Measurements from ENCODE around the gene SNX20.

- TF ChIP-seq CTCF (IDR thresholded peaks at IDR 0.05) (no peak), POLR2AphosphoS5 (IDR thresholded peaks at IDR 0.05) (no peak), EP300 (IDR thresholded peaks at IDR 0.05) (no peak)
Measured at GRCh38 chr16:50680556-50680893, 587 bp downstream of the SNX20 start.

Data from gastroesophageal sphincter (tissue), 3 donors.